Esophagus squamous epithelium (tissue), 4 donors: ENCODE data around the gene FFAR1.

Experiments used
- CTCF ChIP-seq, 6 experiments: fragments of 450-650 bp in 4 of 6; fragments of 200-600 bp in 2 of 6; sonication (generic) in 2 of 6; IDR thresholded peaks; one replicate each; pipeline ENCODE4 v1.5.1; 2016 to 2019; ENCODE audit warnings: antibody characterized with exemption in 6 of 6, mild to moderate bottlenecking in 4 of 6, moderate library complexity in 4 of 6
- POLR2A ChIP-seq, 4 donors: fragments of 450-650 bp; IDR thresholded peaks; one replicate each; pipeline ENCODE4 v1.6.1; 2017; ENCODE audit warnings: antibody characterized with exemption in 4 of 4, mild to moderate bottlenecking in 4 of 4, moderate library complexity in 3 of 4

DNA sequence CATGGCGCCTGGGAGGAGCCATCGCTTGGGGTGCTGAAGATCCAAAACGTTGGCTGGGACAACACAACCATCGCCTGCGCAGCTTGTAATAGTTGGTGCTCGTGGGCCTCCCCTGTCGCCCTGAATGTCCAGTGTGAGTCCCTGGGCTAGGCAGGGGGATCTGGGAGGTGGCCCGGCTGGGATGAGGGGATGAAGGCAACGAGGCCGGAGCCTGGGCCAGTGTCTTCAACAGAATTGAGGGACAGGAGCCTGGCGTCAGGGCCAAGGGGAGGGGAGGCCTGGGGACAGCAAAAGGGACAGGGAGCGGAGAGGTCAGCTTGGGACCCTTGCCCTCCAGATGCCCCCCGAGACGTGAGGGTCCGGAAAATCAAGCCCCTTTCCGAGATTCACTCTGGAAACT is 6.7 kb upstream of the FFAR1 start:
- TF ChIP-seq CTCF (IDR thresholded peaks at IDR 0.05) (no peak), POLR2A (IDR thresholded peaks at IDR 0.05) (no peak)
